Retinal pigment epithelial cell (primary cell): ENCODE measurements around the gene MYO18A.

Experiments used
- DNase-seq: peaks from one replicate; pipeline ENCODE4 v3.0.0-alpha.2; 2010; ENCODE audit warnings: low read depth
- H3K4me3 ChIP-seq: 2 replicates; pipeline ENCODE4 v1.5.1; 2011; ENCODE audit warnings: mild to moderate bottlenecking, low read length, control low read depth, moderate library complexity
- TF ChIP-seq, protein P1 (sequence below): conservative IDR thresholded peaks from 2 replicates; pipeline ENCODE4 v1.5.1; 2011; ENCODE audit warnings: low read depth, low read length, control low read depth, inconsistent platforms

The MYO18A gene

DNA sequence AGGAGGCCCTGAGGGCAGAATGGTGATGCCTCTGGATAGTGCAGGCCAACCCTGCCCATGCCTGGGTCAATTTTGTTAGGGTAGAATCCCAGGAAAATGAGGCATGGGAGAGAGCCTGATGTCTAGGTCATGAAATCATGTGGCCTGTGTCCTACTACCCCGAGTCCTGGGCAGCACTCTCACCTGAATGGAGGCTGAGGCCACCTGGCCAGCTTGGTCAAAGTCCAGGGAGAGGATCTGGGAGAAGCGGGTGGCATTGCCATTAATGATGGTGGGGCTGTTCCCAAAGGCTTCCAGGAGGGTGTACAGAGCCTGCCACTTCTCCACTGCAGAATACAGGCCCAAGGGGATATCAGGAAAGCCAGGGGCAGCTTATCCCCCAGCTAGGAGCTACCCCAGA is 59.8 kb downstream of the MYO18A start:
- DNase-seq: no peak
- H3K4me3 ChIP-seq: no peak overlapping the region
- TF ChIP-seq, protein P1, sequence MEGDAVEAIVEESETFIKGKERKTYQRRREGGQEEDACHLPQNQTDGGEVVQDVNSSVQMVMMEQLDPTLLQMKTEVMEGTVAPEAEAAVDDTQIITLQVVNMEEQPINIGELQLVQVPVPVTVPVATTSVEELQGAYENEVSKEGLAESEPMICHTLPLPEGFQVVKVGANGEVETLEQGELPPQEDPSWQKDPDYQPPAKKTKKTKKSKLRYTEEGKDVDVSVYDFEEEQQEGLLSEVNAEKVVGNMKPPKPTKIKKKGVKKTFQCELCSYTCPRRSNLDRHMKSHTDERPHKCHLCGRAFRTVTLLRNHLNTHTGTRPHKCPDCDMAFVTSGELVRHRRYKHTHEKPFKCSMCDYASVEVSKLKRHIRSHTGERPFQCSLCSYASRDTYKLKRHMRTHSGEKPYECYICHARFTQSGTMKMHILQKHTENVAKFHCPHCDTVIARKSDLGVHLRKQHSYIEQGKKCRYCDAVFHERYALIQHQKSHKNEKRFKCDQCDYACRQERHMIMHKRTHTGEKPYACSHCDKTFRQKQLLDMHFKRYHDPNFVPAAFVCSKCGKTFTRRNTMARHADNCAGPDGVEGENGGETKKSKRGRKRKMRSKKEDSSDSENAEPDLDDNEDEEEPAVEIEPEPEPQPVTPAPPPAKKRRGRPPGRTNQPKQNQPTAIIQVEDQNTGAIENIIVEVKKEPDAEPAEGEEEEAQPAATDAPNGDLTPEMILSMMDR: no peak

DNA sequence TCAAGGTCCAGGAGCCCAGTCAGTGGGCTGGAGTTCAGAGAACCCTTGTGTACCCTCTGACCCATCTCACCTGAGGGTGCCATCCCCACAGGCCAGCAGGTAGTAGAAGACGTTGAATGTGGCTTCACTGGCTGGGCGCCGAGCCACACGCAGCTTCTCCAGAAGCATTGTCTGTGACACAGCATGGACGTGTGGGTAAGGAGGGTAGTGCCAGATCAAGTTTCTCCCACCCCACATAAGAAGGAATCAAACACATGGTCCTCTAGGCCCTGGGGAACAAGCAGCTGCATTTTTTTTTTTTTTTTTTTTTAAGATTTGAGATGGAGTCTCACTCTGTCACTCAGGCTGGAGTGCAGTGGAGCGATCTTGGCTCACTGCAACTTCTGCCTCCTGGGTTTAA is 60.9 kb downstream of the MYO18A start:
- H3K4me3 ChIP-seq: no peak overlapping the region
- DNase-seq: no peak
- TF ChIP-seq, protein P1: no peak

DNA sequence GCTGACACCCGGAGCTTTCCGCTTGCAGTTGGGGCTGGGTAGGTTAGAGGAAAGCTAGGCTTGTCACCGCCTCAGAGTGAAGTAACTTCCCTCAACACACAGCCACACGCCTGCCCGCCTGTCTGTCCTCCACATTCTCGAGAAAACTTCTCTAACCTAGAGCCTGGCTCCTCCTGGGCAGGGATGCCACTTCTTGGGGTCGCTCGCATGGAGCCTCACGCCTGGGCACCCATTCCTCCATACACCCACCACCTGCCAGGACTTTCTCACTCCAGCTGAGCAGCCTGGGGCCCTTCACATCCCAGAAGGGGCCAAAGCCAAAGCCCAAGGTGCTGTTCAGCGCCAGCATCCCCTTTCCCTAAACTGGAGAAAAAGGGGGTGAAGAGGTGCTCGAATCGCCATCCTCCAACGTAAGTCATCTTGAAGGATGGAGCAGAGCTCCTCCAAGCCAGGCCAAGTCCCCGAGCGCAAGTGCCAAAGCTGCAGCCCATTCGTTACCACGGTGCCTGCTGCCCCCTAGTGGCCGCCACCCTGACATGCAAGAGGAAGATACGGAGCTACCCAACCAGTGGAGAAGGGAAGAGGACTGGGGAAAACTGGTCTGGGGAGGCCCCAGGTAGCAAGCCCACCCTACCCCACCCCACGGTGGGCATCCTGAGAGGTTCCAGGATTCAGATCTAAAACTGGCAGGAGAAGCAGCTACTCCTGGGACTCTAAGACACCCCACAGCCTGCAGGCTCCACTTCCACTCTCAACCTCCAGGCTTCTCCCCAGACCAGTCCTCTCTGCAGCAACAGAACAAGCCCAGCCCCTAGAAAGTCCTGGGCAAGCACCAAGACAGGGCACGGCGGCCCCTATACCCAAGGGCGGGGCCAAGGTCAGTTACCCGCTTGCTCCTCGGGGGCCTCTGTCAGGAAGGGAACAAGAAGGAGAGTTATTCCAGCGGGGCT is 63.1 kb downstream of the MYO18A start:
- TF ChIP-seq, protein P1: peak; percentile 94
- no peak overlapping the region for H3K4me3 ChIP-seq
- no peak for DNase-seq

DNA sequence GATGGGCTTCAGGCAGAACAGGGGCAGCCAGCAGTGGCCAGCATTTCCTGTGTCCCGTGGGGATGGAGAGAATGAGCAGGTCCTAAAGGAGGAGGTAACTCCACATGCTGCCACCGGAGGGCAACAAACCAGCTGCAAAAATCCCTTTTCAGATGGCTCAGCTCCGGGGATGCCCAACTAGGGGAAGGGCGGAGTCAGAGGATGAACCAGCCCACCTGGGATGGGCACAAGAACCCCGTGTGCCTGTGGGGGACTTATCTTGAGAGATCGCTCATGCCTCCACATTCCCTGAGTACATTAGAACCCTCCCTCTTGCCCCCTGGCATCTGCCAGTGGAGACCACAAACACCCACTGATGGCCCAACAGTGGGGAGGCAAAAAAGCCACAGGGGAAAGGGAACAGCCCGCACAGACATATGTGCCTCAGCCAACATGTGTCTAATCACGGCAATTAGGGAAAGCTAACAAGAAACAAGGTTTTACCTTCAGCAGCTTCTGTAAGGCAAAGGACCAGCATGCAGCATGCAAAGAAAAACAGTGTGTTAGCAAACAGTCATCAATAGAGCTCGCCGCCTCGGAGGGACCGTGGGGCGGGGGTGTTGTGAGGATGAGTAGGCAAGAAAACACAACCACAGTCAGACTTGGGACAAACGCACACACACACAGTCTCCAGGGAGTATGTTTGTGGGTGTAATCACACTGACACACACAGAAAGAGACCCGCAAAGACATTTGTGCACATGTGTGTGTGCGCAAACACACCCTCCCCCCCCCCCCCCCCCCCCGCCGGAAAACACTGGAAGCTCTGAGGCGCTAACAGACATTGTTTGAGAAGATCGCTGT is 64.0 kb downstream of the MYO18A start:
- no peak overlapping the region for H3K4me3 ChIP-seq
- no peak for DNase-seq
- TF ChIP-seq, protein P1: peak; percentile 70

DNA sequence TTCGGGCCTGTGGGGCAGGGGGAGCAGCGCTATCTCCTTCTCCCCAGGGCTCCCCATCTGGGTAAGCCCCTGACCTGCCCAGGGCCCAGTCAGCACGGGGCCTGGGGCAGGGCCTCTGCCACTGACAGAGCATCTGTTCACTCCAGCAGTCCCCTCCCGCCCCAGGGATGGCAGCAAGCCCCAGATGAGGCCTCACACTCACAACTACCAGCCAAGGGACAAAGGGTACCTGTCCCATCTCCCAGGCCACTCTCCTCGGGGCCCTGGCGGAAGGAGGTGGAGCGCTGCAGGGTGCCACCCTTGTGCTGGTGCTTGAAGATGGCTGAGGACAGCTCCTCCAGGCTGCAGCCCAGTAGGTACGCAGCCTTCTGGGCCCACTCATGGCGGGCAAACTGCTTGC is 64.8 kb downstream of the MYO18A start:
- TF ChIP-seq, protein P1: no peak
- no peak overlapping the region for H3K4me3 ChIP-seq
- DNase-seq: no peak

DNA sequence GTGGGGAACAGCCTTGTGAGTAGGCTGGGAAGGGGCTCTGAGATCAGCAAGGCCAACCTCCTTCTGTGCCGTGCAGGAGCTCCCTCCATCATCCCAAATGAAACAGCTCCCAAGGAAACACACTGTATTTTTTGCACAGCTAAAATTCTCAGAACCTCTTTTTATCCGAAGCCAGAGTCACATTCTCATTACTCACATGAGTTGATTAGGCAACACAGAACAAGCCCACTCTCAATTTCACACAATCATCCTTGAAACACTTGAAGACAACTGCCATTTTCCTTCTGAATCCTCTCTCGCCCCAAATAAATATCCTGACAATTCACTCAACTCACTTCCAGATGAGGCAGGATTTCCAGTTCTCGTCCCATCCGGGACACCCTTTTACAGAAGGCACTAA is 66.1 kb downstream of the MYO18A start:
- no peak overlapping the region for H3K4me3 ChIP-seq
- no peak for DNase-seq
- TF ChIP-seq, protein P1: no peak
